HG03520 (cell line): ENCODE results near the gene TRAF4.

Experiments
- ATAC-seq: cut with Tn5 transposase; IDR thresholded peaks from one replicate; pipeline ENCODE4 v1.9.1; 2021; ENCODE audit warnings: mild to moderate bottlenecking, moderate library complexity; ENCODE audit not compliant: unreplicated experiment

TRAF4 gene, protein sequence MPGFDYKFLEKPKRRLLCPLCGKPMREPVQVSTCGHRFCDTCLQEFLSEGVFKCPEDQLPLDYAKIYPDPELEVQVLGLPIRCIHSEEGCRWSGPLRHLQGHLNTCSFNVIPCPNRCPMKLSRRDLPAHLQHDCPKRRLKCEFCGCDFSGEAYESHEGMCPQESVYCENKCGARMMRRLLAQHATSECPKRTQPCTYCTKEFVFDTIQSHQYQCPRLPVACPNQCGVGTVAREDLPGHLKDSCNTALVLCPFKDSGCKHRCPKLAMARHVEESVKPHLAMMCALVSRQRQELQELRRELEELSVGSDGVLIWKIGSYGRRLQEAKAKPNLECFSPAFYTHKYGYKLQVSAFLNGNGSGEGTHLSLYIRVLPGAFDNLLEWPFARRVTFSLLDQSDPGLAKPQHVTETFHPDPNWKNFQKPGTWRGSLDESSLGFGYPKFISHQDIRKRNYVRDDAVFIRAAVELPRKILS

DNA sequence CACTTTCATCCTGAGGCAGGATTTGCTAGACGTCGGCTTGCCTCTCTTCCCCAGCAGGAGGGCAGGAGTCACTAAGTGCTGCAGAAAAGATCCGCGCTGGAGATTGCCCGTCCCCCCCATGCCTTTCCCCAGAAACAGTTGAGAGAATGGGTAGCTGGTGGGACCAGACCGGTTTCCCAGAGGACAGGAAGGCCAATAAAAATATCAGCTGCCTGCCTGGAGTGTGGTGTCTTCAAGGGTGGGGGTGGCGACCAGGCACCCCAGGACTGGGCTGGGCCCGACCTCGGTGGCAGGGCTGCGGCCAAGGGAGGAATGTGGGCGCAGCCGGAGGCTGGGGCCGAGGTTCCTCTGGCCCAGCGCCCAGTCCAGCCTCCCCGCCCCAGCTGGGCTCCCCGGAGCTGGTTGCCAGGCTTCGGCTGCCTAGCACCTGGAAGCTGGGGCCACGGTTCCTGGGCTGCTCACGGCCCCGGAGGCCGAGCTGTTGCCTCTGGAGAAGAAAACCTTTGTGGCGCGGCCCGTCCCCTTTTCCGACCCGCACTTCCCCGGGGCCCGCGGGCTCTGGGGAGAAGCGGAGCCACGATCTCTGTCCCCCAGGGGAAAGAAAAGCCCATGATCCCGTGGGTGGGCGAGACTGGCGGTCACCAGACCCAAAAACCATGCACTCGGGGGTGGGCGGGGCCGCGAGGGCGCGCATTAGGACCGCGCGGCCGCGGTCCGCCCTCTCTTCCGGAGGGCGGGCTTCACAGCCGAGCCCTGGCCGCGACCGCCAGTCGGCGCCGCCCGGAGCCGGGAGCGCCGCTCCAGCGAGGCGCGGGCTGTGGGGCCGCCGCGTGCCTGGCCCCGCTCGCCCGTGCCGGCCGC, at the start of gene TRAF4:
Gene TRAF4 (plus strand): TSS at position 769 of the 861 bp plus-strand sequence. CDS start 102 bp downstream, outside the sequence.
- peak; percentile 46 for ATAC-seq

DNA sequence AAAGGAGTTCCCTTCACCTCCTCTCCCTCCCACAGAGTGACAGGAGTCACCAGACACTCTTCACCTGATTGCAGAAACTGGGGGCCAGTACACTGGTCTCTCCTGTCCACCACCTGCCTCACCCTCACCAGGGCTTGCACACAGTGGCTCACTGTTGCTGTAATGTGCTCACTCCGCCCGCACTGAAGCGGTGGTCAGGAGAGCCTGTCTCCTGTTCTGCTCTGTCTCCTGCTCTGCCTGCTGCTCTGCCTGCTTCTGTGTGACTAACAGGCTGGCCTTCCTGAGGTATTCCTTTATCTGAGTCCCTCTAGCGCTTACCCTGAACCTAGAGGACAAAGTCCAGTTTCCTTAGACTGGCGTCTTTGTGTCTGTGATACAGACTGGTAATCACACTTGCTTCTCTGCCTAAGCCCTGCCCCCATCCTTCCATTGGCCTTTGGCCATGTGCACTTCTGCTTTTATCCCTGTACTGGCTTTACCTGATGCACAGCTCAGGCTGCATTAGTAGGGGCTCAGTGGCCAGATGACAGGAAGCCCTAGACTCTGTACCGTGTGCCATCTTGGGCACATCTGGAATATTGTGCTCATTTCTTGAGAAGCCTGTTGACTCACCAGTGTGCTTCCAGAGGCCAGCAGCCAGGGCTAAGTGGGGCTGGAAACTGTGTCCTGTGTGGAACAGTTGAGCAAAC, 45.4 kb upstream of the TRAF4 start:
- no peak for ATAC-seq

DNA sequence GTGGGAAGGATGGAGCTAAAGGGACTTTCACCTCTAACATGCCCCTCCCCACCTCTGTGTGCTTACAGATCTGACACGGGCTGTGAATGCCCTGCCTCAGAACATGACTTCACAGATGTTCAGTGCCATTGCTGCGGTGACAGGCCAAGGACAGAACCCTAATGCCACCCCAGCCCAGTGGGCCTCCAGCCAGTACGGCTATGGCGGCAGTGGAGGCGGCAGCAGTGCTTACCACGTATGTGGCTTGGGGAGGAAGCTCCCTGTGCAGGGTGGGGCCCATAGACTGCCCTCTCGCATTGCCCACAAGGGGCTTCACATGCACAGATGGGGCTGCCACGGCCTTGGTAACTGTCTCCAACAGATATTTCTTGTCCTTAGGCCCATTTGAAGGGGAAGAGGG, 43.5 kb upstream of the TRAF4 start:
- no peak for ATAC-seq

DNA sequence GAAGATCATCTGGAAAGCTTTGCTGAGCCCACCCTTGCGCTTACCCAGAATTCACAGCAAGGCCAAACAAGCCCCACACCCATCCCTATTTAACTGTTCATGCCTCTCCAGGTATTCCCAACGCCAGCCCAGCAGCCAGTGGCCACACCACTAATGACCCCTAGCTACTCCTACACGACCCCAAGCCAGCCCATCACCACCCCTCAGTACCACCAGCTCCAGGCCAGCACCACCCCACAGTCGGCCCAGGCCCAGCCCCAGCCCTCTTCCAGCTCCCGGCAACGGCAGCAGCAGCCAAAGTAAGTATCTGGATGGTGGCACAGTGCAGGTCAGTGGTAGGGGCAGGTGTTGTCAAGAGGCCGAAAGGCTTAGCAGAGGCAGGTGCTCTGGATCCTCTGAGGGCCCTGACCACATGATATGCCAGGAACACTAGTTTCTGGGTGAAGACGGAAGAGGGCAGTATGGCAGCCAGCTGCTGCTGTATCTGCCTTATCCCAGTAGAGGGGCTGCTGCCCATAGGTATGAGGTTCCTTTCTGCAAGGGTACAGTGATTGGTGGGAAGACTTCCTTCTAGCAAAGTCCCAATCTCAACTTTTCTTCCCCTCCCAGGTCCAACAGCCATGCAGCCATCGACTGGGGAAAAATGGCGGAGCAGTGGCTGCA, 42.9 kb upstream of the TRAF4 start:
- no peak for ATAC-seq

DNA sequence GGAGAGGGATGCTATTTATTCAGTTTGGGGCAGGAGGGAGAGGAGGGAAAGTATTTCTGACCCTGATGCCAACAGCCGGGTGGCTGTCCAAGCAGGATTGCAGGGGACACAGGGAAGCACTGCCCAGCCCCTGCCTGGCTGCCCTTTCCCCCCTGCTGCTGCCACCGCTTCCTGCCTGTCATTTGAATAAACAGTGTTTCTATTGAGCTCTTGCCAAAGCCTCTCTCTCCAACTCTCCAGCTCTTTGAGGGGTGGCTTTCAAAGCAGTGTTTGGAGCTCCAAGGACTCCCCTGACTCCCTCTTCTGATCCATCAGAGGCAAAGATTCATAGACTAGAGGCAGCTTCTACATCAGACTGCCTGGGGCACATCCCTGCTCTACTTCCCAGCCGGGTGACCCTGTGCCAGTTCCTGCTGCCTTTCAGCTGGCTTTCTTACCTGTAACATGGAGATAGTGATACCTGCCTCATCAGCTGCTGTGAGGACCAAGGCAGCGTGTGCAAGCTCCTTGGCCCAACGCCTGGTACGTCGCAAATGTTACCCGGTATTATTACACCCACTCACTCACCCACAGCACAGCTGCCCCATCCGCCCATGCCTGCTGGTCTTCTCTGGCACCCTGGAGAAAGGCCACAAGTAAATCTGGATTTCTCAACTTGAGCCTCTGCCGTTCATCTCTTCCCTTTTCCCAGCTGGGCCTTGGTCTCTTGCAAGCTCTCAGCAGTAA, 41.6 kb upstream of the TRAF4 start:
- no peak for ATAC-seq

DNA sequence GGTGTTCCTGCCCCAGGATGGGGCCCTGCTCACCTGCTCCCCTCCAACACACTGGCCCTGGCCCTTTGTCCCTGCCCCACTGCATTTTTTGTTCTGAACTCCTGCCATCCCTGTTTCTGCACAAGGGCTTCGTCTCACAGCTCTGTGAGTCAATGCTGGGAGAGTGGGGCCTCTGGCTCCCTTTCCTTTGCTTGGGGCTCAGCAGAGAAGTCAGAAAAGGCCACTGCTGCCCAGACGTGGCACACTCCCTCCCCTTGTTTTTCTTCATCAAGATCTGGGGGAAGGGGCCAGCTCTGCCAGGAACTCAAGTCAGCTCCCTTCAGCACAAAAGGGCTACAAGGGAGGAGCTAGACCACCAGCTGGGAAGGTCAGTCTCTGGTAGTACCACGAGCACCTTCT, 41.1 kb upstream of the TRAF4 start:
- ATAC-seq = no peak

DNA sequence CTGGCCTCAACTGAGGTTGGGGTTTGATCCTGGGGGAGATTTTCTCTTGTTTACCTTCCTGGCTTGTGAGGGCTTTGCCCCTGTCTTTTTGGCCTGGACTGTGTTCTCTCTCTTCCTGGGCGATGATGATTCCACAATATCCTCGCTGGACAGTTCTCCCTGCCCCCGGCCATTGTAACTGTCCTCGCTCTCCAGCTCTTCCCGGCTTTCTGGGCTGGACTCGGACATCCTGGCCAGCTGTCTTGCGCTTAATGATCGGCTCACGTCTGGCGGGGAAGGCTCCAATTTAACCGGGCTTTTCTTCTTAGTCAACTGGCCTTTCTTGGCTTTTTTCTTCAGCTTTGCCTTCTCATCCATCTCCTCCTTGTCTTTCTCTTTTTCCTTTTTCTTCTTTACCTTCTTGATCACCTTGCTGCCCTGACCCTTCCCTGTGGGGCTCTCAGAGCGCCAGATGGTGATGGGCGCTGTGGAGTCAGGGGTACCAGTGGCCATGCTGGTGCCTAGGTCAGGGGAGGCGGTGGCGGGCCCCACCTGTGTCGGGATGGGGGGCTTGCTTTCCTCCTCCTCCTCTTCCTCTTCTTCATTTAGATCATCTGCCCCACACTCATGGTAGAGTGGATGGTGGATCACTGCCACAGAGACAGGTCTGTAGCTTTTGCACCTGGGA, 40.1 kb upstream of the TRAF4 start:
- ATAC-seq = no peak

DNA sequence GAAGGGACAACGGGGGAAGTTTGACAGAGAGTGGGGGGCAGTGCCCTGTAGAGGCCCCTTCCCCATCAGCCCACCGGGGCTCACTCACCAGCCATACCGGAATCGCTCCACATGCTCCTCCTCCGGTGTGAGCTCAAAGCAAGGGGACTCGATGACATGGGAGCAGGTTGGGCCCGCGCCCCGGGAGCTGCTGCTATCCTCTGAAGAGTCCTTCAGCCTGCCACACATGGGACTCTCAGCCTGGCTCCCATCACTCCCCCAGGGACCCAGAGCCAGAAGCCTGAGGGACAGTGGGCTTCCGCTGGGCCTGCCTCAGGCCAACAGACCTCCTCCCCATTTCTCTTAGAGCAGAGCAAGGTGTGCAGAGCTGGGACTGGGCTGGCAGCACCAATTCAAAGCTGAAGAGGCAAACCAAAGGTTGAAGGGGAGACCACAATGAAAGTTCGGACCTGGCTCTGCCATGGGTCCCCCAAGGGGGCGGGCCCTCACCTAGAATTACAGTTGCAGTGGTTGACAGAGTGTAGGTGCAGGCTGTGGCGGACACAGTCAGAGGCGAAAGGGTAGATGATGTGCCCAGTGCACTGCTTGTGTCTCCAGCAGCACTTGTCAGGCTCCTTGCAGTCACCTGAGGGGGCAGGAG, 39.5 kb upstream of the TRAF4 start:
- no peak for ATAC-seq

DNA sequence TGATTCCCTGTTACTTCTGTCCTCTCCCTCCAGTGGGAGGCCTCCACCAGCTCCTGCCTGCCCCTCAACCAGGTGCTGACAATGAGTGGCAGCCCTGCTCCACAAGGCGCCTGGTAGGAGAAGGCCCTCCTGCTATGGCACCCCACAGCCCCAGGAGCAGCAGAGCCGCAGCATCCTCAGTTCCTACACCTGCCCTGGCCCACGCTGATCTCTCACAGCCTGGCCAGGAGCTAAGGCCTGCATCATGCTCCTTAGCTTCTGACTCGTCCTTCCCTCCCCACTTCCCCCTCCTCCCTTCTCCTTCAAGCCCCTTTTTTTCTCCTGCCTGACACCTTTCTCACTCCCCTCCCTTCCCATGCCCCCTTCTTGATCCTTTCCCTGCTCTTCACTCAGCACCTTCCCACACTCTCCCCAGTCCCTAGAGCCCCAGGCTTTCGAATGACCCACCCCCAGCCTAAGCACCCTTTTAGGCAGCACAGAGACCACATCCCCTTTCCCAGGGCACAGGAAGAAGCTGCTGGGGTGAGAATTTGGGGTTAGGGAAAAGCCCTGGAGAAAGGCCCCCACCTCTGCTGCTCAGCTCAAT, 38.6 kb upstream of the TRAF4 start:
- no peak for ATAC-seq

DNA sequence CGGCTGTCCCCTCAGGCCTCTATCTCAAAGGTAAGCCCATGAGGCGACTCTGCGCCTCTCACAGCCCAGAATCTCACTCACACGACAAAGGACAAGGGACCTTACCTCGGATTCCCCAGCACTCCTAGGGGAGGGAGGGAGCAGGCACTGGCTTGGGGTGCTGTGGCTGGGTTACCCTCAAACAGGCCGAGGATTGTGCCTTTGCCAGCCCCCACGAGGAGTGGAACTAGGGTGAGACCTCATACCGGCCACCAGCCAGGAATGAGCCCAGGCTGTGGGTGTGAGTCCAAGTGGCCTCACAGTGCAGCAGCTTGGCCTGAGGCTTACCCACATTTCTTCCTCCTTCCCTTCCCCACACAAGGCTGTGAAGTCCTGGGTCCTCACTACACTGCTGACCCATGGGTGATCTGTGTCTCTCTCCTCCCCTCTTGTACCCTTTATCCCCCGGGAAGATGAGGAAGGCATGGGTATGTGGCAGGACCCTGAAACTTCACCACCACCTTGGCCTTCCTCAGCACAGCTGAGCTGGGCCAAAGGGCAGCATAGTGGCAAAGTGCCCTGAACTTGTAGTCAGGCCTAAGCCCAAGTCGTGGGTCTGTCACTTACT, 38.0 kb upstream of the TRAF4 start:
- no peak for ATAC-seq

DNA sequence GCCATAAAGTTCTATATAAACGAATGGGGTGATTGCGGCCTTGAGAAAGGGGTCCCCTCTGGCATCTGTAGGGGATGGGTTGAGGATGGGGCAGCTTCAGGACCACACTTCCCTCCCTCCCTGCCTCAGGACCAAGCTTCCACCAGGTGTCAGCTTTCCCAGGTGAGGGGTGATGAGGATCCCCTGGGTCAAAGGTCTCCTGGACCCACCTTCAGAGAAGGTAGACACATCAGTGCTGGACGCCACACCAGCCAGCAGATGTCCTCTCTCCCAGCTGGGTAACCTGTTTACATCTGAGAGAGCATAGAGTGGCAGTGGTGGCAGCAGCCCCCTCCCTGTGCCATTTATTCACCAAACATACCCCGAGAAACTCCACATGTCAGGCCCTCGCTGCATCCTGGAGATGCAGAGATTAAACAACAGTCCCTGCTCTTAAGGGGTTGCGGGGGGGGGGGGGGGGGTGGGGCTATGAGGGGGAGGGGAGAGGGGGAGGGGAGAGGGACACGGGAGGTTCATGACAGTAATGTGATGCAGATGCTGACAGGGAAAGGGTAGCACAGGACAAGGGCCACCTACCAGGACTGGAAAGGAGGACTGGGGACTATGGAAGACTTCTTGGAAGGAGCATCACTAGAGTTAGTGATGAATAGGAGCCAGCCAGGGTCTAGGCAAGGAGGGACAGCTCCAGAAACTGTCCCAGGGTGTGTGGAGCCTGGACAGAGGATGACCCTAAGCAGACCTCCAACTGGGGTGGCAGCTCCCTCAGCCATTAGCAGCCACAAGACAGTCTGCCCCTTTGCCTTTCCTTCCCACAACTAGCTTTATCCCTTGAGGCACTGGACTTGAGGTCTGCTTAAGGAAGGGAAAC, 37.1 kb upstream of the TRAF4 start:
- no peak for ATAC-seq

DNA sequence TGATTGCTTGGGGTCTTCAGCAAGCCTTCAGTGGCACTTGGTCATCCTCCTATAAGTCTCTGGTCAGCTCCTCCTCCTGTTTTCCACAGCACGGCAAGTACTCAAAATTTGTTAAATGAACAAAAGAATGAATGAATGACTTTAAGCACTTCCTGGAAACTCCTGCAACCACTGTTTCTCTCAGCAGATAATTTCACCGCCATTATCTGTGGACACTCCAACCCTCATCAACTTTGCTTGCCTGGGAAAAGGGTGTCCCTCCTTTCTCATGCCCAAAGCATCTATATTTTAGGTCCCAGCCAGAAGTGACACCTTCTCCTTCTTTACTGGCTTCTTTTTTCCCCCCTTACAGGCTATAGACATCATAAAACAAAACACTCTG, 36.5 kb upstream of the TRAF4 start:
- ATAC-seq = no peak

DNA sequence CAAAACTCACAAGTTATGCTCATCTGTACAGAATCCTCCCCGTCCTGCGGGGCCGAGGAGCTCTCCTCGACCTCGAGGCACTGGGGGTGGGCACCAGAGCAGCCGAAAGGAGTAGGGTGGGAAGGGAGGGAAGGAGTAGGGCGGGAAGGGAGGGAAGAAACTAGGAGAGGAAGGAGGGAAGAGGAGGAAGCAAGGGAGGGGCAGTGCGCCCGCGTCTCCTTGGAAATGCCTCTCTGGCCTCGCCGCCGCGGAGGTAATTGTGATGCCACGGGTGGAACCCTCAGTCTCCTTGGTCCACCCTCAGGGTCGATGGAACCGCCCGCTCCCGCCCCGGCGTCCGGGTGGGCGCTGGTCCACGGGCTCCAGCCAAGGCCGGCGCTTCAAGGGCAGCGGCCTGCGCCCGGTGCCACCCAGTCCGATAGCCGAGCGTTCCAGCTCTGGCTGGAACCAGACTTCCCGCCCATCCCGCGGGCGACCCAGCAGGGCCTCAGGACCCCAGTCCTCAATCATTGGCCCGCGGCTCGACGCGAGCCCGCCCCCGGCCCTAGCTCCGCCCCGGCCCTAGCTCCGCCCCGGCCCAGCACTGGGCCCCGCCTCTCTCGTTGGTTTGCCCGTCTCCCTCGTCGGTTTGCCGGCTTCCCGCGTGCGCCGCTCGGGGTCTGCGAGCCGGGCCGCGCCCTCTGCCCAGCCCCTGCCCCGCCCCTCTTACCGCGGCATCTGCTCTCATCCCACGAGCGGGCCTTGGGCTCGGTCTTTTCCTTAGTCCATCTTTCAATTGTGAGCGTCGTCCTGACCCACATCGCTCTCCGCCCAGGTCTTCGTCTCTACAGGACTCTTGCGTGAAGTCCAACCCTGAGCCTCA, 32.7 kb upstream of the TRAF4 start:
- ATAC-seq = no peak

DNA sequence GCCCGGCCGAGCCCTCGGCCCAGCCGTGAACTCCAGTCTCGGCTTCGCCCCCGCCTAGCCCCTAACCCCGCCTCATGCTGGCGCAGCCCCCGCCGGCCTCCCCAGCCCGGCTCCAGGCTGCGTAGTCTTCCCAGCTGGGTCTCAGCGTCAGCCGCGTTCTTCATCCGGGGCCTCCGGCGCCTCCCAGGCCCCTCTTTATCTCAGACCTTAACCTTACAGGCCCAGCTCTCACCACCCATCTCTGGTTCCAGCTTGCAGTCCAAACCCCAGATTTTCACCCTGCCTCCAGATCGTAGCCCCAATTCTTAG, 32.1 kb upstream of the TRAF4 start, which contains the start of gene PROCA1:
Gene PROCA1 (minus strand): TSS at position 166 of the 309 bp plus-strand sequence. CDS start 228 bp downstream, outside the sequence.
- no peak for ATAC-seq

DNA sequence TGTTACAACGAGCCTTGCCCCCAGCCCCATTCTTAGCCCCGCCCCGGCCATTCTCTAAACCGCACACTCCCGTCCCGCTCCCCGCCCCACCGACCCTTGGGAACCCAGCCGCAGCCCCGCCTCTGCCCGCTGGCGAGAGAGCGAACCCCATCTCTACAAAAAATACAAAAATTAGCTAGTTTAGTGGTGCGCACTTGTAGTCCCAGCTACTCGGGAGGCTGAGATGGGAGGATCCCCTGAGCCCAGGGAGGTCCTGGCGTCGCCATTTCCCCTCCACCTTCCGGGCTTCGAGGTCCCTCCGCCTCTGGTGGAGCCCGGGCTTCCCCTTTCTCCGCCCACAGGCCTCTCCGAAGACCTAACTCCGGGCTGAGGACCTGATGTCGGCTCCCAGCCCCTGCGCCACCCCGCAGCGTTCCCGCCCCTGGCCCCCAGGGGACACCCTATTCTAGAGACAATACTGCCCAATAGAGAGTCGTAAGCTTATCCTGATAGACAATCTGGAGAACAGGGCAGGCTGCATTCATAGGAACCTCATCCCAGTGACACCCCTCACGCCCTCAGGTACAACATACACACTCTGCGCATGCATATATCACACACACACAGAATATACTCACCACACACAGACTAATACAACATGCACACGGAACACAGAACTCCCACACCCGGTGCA, 31.6 kb upstream of the TRAF4 start:
- ATAC-seq = no peak
